Activated T-helper 1 cell treated with anti-CD3 and anti-CD28 coated beads, Interleukin-12 subunit alpha, Interleukin-12 subunit beta, Interleukin-2, Interleukin-4 antibody, amounts not matched to agents 30 ng/mL and 10 ng/mL and 1 ng/mL, durations not matched to agents 14 hours and 24 hours and 36 hours (primary cell): ENCODE measurements around the gene MACF1. TPM values are rescaled to one million over a fixed set of nuclear protein-coding genes. Genes with fewer than 3 reads are reported as not detected.
"Not testable (repeated sequence)": the region's sequence is repeated elsewhere in the genome, so short reads cannot be mapped to it uniquely, and the experiment has no call there.

Experiments
- DNase-seq: peaks from one replicate; pipeline ENCODE4 v3.0.0; 2021; ENCODE audit warnings: low spot score
- H3K27ac Mint-ChIP-seq: one replicate; pipeline ENCODE4 v1.8.0; 2021; ENCODE audit warnings: mild to moderate bottlenecking, mixed read lengths
- H3K27me3 Mint-ChIP-seq: one replicate; pipeline ENCODE4 v1.8.0; 2022; ENCODE audit warnings: mild to moderate bottlenecking, moderate library complexity, mixed read lengths; ENCODE audit not compliant: insufficient read depth
- H3K36me3 Mint-ChIP-seq: one replicate; pipeline ENCODE4 v1.8.0; 2021; ENCODE audit warnings: low read depth, mixed read lengths
- H3K4me1 Mint-ChIP-seq: one replicate; pipeline ENCODE4 v1.8.0; 2021; ENCODE audit warnings: low read depth, mixed read lengths
- H3K4me3 Mint-ChIP-seq: one replicate; pipeline ENCODE4 v1.8.0; 2021; ENCODE audit warnings: mild to moderate bottlenecking, moderate library complexity, mixed read lengths
- H3K9me3 Mint-ChIP-seq: one replicate; pipeline ENCODE4 v1.8.0; 2021; ENCODE audit warnings: mixed read lengths
- intact Hi-C: fragments of 100-400 bp; cut with micrococcal nuclease; formaldehyde crosslinking; loops from one replicate; pipeline ENCODE4 v1.15.1; 2024
- total RNA-seq: library from RNA; stranded (reverse); gene quantifications from 2 replicates; pipeline ENCODE4 v1.2.3, GENCODE V29; 2022

MACF1 gene
- total RNA-seq, 1 donor from 2014 or later, result 226 TPM

DNA sequence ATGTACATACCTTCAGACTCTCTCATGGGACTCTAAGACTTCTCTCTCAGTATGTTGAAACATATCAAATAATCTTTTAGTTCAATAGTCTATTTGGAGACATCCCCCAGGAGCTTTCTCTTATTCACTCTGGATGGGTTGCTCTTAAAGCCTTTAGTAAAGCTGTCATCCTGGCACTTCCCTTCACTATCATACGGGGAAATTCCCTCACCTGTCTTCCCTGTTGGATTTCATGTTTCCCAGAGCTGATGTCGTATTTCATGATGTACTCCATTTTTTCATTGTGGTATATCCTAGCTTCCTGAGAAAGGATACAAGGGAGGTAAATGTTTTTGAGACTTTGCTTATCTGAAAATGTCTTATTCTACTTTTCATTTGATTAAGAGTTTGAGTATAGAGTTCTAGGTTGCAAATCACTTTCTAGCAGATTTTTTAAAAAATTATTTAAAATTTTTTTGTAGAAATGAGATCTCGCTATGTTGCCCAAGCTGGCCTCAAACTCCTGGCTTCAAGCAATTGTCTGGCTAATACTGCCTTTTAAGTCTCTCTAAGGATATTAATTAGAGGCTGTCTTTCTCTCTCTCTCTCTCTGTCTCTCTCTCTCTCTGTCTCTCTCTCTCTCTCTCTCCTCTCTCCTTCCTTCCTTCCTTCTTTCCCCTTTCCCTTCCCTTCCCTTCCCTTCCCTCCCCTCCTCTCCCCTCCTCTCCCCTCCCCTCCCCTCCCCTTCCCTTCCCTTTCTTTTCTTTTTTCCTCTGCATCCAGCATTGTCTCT, 17.0 kb upstream of the MACF1 start:
- DNase-seq, result no peak
- peaks cover 88% of the 10 kb centered on the region for H3K4me1 Mint-ChIP-seq
- no peaks in the 10 kb centered on the region for H3K9me3 Mint-ChIP-seq
- no peaks in the 10 kb centered on the region for H3K27me3 Mint-ChIP-seq
- intact Hi-C loops, result loop anchor here (5.0 kb wide), 1 partner anchor 390 kb away; the partner anchor contains the start of gene PABPC4
- H3K4me3 Mint-ChIP-seq, result peak overlapping the region; percentile 19
- peaks cover 11% of the 10 kb centered on the region for H3K36me3 Mint-ChIP-seq
- peak overlapping the region; percentile 97 for H3K27ac Mint-ChIP-seq

DNA sequence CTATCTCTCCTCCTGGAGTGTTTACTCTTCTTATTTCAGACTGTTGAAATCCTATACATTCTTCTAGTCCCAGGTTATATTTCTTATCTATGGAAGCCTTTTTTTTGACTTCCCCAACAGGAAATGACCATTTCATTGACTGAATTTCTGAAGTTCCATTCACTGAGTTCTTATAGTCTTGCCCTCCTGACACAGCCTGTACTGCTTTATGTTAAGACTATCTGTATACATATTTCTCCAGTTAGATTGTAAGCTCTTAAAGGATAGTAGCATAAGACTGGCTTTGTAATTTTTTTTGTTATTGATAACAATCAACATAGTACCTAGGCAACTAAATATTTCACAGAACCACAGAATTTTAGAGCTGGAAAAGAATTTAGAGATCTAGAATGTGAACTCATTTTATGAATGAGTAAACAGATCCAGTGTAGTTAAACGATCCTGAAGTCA, 14.9 kb upstream of the MACF1 start:
- peaks cover 11% of the 10 kb centered on the region for H3K36me3 Mint-ChIP-seq
- intact Hi-C loops, result loop anchor here (5.0 kb wide), 5 partner anchors 138 to 388 kb away; partner anchors contain the start of genes AKIRIN1, PABPC4 and RRAGC
- peaks cover 87% of the 10 kb centered on the region for H3K4me1 Mint-ChIP-seq
- DNase-seq, result no peak
- no peaks in the 10 kb centered on the region for H3K27me3 Mint-ChIP-seq
- H3K9me3 Mint-ChIP-seq, result no peaks in the 10 kb centered on the region
- peak overlapping the region; percentile 37 for H3K4me3 Mint-ChIP-seq
- H3K27ac Mint-ChIP-seq, result peak overlapping the region; percentile 95

GRCh38 chr1:39190096-39190495, 14.4 kb upstream of the MACF1 start:
- DNase-seq, result no peak
- Mint-ChIP-seq H3K4me1 (peaks cover 87% of the 10 kb centered on the region), H3K36me3 (peaks cover 11% of the 10 kb centered on the region), H3K4me3 (peak overlapping the region; percentile 3), H3K9me3 (no peaks in the 10 kb centered on the region), H3K27ac (peak overlapping the region; percentile 95), H3K27me3 (no peaks in the 10 kb centered on the region)
- intact Hi-C loops, result loop anchor here (5.0 kb wide), 4 partner anchors 137 to 333 kb away; partner anchors contain the start of genes AKIRIN1 and RRAGC

DNA sequence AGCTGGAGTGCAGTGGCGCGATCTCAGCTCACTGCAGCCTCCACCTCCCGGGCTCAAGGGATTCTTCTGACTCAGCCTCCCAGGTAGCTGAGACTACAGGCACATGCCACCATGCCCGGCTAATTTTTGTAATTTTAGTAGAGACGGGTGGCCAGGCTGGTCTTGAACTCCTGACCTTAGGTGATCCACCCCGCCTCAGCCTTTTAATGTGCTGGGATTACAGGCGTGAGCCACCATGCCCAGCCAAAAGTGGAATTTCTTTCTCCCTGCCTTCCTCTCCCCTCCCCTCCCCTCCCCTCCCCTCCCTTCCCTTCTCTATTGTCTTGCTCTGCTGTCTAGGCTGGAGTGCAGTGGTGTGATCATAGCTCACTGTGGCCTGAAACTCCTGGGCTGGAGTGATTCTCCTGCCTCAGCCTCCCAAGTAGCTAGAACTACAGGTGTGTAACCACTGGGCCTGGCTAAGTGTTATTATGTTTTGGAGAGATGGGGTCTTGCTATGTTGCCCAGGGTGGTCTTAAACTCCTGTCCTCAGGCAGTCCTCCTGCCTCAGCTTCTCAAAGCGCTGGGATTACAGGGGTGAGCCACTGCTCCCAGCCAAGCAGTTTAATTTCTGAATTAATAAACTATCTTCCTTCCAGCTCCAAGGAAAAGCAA, 10.0 kb upstream of the MACF1 start:
- H3K27ac Mint-ChIP-seq, result peak overlapping the region; percentile 96
- no peak for DNase-seq
- peaks cover 81% of the 10 kb centered on the region for H3K4me1 Mint-ChIP-seq
- H3K4me3 Mint-ChIP-seq, result peak overlapping the region; percentile 58
- peaks cover 4% of the 10 kb centered on the region for H3K36me3 Mint-ChIP-seq
- H3K27me3 Mint-ChIP-seq, result no peaks in the 10 kb centered on the region
- intact Hi-C loops, result loop anchor here (5.0 kb wide), 4 partner anchors 133 to 337 kb away; partner anchors contain the start of genes AKIRIN1 and RRAGC
- no peaks in the 10 kb centered on the region for H3K9me3 Mint-ChIP-seq

DNA sequence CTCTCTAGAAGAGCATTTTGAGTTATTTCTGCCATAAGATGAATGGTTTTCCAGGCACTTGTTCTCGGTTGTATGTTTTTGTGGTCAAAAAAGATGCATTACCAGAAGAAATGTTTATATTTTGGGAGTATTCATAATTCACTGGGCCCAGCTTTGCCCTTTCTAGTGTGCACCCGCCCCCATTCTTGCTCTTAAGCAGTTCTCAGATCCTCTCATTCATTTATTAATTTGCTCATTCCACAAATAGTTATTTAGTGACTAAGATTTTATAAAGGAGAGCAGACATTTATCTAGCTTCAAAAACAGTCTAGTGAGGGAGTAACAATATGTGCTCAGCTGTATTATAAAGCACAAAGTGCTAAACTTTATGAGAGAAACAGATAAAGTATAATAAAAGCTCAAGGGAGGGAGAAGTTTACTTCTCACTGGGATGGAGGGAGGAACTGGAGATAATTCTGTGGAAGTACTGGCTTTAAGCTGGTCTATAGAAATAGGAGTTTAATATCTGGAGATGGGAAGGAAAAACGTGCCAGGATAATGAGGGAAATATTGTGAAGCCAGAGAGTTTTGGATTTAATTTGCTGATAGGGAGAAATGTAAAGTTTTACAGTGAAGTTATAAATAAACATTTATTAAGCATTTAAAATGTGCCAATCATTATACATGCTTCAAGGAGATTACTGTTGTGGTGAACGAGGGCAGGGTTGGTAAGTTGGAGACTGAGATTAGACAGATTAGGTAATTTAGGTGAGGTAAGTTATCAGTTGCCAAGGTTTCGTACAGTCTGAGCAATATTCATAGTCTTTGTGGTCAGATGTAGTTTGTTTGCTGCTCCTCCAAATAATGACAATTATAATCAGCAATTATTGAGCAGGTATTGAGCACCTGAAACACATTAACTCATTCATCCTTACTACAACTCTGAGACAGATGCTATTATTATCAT, 9.1 kb upstream of the MACF1 start:
- peak overlapping the region; percentile 96 for H3K27ac Mint-ChIP-seq
- no peaks in the 10 kb centered on the region for H3K27me3 Mint-ChIP-seq
- no peaks in the 10 kb centered on the region for H3K9me3 Mint-ChIP-seq
- no peak for DNase-seq
- no peaks in the 10 kb centered on the region for H3K36me3 Mint-ChIP-seq
- H3K4me3 Mint-ChIP-seq, result peak overlapping the region; percentile 58
- intact Hi-C loops, result loop anchor here (1.0 to 2.0 kb wide), 2 partner anchors 13 to 20 kb away; no protein-coding TSS in a partner anchor
- peaks cover 80% of the 10 kb centered on the region for H3K4me1 Mint-ChIP-seq

GRCh38 chr1:39196244-39197215, 8.0 kb upstream of the MACF1 start:
- peak overlapping the region; percentile 96 for H3K27ac Mint-ChIP-seq
- H3K4me3 Mint-ChIP-seq, result peak overlapping the region; percentile 76
- H3K9me3 Mint-ChIP-seq, result no peaks in the 10 kb centered on the region
- DNase-seq, result peak; percentile 51
- H3K36me3 Mint-ChIP-seq, result no peaks in the 10 kb centered on the region
- H3K27me3 Mint-ChIP-seq, result no peaks in the 10 kb centered on the region
- intact Hi-C loops, result loop anchor here (1.0 to 2.0 kb wide), 3 partner anchors 9 to 19 kb away; no protein-coding TSS in a partner anchor
- peaks cover 77% of the 10 kb centered on the region for H3K4me1 Mint-ChIP-seq

DNA sequence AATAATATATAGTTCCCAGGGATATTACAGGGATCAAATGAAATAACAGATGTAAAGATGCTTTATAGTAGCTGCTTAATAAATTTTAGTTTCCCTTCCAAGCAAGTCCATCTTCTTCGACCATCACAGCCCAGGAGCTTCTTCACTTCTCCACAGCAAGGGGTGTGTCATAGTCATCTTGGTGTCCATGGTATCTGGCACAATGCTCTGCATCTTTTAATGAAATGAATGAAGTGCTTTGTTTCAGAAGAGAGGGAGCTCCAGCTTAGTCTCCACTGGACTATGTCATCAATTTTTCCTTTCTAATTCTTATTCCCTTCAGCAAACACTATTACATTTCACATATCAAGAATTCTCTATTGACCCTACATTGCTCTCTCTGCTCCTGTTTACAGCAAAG, 4.9 kb upstream of the MACF1 start:
- peak overlapping the region; percentile 16 for H3K27ac Mint-ChIP-seq
- H3K4me3 Mint-ChIP-seq, result no peak overlapping the region
- peaks cover 2% of the 10 kb centered on the region for H3K36me3 Mint-ChIP-seq
- H3K4me1 Mint-ChIP-seq, result peaks cover 68% of the 10 kb centered on the region
- no peaks in the 10 kb centered on the region for H3K27me3 Mint-ChIP-seq
- DNase-seq, result no peak
- H3K9me3 Mint-ChIP-seq, result no peaks in the 10 kb centered on the region
- intact Hi-C loops, result no loop called here

GRCh38 chr1:39205102-39205780, 746 bp downstream of the MACF1 start:
- intact Hi-C loops, result loop anchor here (1.0 to 2.0 kb wide), 6 partner anchors 8 to 54 kb away; no protein-coding TSS in a partner anchor
- Mint-ChIP-seq H3K9me3 (peaks cover 1% of the 10 kb centered on the region), H3K27me3 (no peaks in the 10 kb centered on the region), H3K4me3 (peak overlapping the region; percentile 94), H3K27ac (peak overlapping the region; percentile 98), H3K4me1 (peaks cover 44% of the 10 kb centered on the region), H3K36me3 (peaks cover 17% of the 10 kb centered on the region)
- DNase-seq, result peak; percentile 62

GRCh38 chr1:39205781-39206464, 1.4 kb downstream of the MACF1 start:
- Mint-ChIP-seq H3K4me1 (peaks cover 40% of the 10 kb centered on the region), H3K9me3 (peaks cover 6% of the 10 kb centered on the region), H3K27ac (peak overlapping the region; percentile 98), H3K4me3 (peak overlapping the region; percentile 94), H3K27me3 (no peaks in the 10 kb centered on the region), H3K36me3 (peaks cover 21% of the 10 kb centered on the region)
- intact Hi-C loops, result loop anchor here (1.0 to 2.0 kb wide), 6 partner anchors 9 to 53 kb away; no protein-coding TSS in a partner anchor
- no peak for DNase-seq

DNA sequence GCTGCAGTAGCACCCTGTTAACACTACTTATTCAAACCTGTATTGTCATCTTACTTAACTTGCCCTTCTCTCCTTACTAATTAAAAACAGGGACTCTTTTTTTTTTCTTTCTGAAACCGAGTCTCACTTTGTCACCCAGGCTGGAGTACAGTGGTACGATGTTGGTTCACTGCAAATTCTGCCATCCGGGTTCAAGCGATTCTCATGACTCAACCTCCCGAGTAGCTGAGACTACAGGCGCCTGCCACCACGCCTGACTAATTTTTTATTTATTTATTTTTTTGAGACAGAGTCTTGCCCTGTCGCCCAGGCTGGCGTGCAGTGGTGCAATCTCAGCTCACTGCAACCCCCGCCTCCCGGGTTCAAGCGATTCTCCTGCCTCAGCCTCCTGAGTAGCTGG, 3.9 kb downstream of the MACF1 start:
- H3K4me1 Mint-ChIP-seq, result peaks cover 35% of the 10 kb centered on the region
- peak overlapping the region; percentile 76 for H3K4me3 Mint-ChIP-seq
- DNase-seq, result not testable (repeated sequence)

More for the DNA sequence above, 3.9 kb downstream of the MACF1 start:
- H3K36me3 Mint-ChIP-seq, result peaks cover 23% of the 10 kb centered on the region
- H3K27me3 Mint-ChIP-seq, H3K9me3 Mint-ChIP-seq, intact Hi-C loops: not testable (repeated sequence)
- peak overlapping the region; percentile 67 for H3K27ac Mint-ChIP-seq
